Thyroid gland (tissue), 4 donors: ENCODE measurements around the gene PLXNA4.

ENCODE experiments used
- CTCF ChIP-seq, 6 experiments: fragments of 200-600 bp in 3 of 6; fragments of 450-650 bp in 3 of 6; sonication (generic) in 3 of 6; IDR thresholded peaks; one replicate each; pipeline ENCODE4 v1.5.1; 2016 to 2019; ENCODE audit warnings: antibody characterized with exemption in 6 of 6, mild to moderate bottlenecking in 2 of 6, inconsistent platforms in 1 of 6, moderate library complexity in 1 of 6
- POLR2A ChIP-seq, 2 donors: fragments of 450-650 bp; IDR thresholded peaks; one replicate each; pipeline ENCODE4 v1.6.1; 2017; ENCODE audit warnings: antibody characterized with exemption in 2 of 2, mild to moderate bottlenecking in 2 of 2, moderate library complexity in 1 of 2

GRCh38 chr7:132179681-132180080 lies 396.6 kb downstream of the PLXNA4 start:
- TF ChIP-seq POLR2A (IDR thresholded peaks at IDR 0.05) (no peak), CTCF (IDR thresholded peaks at IDR 0.05) (no peak)
